CD4-positive, alpha-beta T cell treated with Interleukin-6 at 100 ng/mL for 8 hours (primary cell): Measurements from ENCODE around the gene CRADD.
A peak's percentile ranks its signal among the peaks of the same experiment; 100 is the strongest.
"Not testable (repeated sequence)": the region's sequence is repeated elsewhere in the genome, so short reads cannot be mapped to it uniquely, and the experiment has no call there.

Experiments used
- DNase-seq: peaks from one replicate; pipeline ENCODE4 v3.0.0-alpha.2; 2020; ENCODE audit warnings: mixed read lengths, low spot score

CRADD gene

DNA sequence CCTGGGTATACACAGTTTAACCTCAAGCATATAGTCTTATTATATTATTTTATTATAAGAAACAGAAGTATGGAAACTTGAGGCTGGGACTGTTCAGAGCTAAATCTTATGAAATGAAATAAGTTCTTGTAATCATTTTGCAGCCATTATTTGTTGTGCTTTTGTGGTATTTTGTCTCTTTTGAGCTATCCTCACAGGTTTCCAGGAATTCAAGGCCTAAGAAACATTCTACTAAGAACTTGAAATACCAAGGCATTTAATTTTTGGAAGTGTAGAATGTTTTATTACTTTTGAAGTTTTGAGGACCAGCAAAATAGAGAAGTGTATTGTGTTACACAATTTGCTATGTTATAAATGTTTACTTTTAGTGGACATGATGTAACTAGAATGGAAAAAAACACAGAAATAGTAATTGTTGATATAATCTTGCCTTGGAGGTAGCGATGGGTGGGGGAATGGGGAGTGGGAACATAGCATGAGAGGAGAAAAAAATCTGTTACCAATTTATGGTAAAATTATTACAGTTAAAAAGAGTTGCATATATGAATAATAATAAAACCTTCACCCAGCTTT is 81.7 kb downstream of the CRADD start:
- no peak for DNase-seq

DNA sequence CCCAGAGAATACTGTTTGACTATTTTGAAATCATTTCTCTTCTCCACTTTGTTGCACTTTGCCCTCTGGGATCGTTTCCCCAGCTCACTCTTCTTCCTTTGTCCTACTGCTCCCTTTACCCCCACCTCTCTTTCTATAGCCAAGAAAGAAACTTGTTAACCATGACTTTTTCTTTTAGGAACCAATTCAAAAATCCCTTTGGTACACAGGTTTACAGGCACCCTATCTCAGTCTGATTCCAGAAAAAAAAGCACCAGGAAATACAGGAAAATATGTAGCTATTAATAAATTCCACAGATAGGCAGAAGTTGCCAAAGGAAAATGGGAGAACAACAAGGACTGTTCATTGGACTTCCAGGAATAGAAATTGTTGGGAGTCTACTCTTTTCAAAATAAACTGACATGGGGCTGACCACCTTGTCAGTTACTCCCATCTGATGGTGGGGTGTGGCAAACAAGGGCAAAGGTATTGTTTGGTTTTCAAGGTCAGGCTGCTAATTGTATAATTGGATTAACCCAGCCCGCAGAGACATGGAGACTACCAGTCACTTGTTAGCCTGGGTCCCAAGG is 82.4 kb downstream of the CRADD start:
- no peak for DNase-seq

DNA sequence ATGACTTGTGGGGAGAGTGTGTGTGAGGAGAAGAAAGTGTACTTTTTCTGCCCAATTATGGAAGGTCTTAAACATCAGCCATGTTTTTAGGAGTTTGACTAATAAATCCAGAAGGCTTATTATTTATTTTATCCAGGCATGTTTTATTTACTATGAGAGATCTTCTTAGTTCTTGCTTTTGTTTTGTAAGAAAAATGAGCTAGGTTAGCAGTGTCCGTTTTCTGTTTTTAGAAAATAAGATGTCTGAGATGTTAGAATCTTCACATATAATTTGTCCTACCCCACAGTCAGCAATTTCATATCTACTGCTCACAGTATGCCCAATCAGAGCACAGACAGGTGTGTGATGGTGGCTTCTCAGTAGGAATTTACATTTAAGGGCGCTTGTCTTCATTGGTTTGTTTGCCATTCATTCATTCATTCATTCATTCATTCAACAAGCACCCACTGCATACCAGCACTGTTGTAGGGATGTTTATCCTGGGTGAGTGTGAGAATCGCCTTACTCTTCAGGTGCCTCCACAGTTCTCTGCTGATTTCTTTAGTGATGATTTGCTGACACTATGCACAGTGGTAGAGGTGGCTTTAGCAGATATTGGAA is 83.2 kb downstream of the CRADD start:
- DNase-seq = no peak

DNA sequence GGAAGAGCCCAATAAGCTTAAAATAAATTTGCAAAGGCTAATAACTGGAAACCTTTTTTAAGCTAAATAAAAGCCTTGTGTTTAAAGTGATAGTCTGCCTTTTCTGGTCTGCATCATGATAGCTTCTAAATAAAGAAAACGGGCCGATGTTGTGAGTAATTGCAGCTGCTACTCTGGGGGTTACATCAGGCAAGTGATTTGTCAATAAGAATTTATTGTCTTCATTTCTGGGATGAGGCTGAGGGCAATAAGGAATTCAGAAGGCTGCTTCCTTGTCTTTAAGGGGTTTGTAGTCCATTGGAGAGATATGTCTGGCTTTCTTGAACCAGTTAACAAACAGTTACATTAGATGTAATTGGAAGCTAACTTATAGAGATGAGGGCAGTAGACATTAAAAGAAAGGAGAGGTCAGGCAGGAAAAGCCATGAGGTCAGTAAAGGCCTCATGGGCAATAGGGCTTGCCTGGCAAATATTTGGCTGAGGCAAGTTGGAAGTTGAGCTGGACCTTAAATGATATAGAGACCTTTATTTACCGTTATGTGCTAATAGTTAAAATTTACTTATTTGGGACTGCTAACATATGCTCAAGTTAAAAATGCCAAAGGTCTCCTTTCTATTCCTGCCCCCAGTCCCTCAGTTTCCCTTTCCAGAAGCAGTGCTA is 85.0 kb downstream of the CRADD start:
- DNase-seq = no peak

DNA sequence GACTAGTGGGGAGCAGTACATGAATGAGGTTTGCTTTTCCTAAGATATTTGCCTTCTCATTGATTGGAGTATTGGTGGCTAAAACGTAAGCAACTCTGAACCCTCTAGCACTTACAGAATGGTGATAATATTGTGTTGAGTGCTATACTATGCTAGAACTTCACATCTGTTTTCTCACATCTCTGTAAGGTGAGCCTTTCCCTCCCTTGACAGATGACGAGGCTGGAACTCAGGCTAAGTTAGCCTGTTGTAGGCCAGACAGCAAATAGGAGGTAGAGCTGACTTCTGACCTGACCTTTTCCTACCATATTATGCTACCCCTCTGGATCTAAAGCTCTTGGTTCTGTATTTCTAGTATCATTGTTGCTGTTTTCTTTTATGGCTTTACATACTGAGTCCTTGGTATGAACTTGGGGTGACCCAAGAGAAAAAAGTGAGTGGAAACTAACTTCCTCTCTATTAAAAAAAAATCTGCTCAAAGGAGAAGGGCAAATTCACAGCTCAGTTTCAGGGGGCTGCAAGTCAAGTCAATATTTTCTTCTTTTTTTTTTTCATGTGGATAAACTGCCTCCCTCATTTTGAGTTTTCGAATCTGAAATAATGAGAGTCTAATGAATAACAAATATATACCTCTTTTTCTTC is 85.9 kb downstream of the CRADD start:
- no peak for DNase-seq

DNA sequence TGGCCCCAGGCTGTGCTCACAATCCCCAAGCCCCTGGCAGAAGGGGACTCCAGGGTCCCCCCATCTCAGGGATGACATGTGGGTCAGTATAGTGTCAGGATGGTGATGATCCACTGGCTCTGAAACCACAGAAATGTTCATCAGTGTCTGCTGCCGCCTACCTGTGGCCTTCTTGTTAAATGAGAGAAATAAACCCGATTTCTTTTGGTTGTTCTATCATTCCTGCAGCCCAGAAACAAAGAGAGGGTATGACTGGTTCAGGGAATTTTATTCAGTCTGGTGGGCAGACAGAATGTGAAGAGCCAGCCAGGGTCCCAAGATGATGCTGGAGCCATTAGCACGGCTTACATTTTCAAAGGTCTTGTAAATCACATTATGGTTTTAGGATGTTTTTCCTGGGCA is 86.6 kb downstream of the CRADD start:
- no peak for DNase-seq

DNA sequence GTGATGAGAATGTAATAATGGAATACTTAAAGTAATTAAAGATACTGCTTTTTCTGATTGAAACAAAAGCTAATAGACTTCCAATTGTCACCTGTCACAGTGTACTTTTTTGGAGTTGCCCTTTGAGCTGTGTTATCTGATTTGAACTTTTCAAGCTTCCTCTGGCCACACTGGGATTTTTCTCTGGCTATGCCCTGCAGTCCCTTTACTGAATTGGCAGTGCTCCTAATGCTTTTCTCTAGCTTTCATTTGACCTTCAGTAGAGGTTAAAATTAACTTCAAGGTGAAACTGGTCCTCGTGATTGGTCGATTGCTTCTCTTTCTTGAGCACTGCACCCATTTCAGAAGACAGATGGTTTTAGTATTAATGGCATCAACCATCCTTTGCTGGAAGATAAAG is 89.2 kb downstream of the CRADD start:
- DNase-seq = no peak

DNA sequence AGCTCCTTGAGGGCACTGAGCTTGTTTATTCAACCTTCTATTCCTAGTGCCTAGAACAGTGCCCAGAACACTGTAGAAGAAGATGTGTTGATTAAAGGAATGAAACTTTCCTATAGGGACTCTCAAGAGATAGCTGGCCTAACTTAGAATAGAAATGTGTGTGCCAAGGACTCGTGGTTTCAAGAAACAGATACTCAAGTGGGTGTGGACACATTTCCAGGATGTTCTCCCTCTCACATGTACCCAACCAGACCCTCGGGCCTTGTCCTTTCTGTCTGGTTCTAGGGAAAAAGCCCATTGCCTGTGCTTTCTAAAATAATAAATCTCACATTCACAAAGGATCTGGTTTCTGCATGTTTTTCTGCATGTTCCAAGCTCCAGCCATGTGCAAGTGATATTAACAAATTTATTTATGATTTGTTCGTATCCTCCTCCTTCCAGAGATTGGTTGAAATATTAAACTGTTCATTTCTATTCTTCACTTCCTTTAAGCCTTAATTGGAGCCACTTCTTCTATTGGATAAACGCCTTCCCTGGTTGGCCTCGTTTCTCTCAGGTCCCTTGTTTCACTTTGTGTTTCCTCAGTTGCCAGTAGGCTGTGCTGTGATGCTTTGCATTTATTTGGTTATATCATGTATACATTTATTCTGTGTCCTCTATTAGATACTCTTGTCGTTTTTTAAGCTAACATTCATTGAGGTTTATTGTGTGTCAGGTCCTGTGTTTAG is 89.8 kb downstream of the CRADD start:
- DNase-seq = peak; percentile 37

DNA sequence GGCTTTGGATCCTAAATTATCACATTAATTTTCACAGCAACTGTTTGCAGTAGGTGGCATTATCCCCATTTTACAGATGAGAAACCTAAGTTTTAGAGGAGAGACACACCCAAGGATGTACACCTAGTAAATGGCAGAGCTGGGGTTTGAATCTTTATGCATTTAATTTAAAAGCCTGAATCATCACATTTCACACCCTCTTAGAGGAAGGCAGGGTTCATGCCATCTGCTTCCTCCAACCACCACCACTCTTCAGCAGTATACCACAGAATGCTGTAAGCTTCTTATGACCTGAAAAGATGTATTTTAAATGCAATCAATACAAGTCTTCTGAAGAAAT is 90.3 kb downstream of the CRADD start:
- no peak for DNase-seq

DNA sequence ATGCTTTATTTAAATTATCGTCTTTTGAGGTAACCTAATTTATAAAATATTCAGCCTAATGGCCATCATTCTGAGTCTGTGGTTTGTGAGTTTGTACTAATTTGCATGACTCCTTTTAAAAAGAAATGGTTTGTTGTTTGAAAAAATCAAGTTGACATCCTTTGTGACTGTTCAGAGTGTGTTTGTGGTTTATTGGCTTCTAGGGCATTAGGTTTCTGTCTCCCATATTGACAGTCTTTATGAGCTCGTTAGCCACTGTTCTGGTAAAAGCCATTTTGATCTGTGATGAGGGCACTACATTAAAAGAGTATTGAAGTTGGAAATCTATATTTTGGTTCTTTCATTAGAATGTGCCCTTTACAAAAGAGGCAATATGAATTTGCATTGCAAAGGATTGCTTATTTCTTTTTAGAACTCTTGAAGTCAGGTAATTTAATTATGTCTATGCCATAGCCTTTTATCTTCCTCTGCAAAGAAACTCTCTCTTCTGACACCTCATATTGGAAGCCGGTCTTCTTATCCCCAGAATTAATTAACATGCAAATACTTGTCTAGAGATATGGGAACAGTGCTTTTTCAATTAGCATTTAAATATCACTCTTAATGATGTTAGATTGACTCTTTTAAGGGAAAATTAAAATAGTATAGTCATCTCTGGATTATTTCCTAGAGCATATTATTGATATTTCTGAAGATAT is 95.0 kb downstream of the CRADD start:
- DNase-seq = no peak

DNA sequence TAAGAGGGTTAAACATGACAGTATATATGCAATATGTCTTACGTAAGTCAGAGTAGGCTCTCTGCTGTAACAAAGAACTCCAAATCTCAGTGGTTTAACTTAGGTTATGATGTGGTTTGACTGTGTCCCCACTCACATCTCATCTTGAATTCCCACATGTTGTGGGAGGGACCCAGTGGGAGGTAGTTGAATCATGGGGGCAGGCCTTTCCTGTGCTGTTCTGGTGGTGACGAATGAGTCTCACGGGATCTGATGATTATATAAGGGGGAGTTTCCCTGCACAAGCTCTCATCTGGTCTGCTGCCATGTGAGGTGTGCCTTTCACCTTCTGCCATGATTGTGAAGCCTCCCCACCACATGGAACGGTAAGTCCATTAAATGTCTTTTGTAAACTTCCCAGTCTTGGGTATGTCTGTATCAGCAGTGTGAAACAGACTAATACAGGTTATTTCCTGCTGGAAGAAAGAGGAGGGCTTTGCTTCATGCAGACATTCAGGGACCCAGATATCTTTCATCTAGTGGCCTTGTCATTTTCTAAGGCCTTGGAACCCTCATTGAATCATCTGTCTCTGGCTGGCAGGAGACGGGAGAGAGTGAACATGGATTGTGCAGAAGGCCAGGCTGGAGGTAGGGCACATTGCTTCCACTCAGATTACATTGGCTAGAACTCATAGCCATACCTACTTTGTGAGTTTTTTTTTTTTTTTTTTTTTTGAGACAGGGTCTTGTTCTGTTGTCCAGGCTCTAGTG is 96.1 kb downstream of the CRADD start:
- no peak for DNase-seq

DNA sequence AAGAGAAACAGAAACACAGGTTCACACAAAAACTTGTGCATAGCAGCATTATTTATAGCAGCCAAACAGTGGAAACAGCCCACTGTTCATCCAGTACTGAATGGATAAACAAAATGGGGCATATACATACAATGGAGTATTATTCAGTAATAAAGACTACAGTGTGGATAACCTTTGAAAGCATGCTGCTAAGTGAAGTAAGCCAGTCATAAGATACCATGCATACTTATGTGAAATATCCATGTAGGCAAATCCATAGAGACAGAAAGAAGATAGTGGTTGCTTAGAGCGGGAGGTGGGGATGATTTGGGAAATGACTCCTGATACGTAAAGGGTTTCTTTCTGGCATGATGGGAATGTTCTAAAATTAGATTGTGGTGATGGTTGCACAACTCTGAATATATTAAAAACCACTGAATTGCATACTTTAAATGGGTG is 99.4 kb downstream of the CRADD start:
- DNase-seq = no peak

DNA sequence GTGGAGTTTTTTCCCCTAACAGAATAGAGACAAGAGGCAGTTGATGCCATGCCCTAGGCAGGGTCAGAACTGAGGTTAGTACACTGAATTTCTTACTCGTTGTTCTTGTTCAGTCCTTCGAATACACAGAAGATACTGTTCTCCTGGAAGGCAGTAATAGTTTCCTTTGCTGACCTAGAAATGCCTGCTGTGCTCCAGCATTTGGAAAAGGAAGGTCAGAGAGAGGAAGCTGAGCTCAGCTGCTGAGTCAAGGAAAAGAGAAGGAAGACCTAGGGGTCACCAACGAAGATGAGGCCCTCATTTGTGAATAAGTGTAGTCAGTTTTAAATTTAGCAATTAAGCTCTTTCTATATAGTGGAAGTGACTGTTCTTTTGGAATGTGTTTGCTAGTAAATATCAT is 100.1 kb downstream of the CRADD start:
- DNase-seq = no peak

DNA sequence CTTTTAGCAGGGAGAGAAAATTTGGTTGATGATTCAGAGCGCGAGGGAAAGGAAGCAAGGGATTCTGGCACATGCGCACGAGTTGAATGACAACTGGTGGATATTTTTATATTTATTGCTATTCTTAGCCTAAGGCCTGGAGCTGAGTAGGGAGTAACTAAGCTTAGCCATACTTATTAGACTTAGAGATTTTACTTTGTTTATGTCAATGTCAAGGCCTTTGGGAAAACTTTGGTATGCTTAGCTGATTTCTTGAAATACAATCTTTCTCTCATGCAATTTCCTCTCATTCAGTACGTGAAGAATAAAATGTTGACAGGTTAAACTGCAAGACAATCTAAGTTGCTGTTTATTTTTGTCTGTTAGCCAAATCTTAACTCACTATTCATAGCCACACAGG is 101.1 kb downstream of the CRADD start:
- DNase-seq = no peak

DNA sequence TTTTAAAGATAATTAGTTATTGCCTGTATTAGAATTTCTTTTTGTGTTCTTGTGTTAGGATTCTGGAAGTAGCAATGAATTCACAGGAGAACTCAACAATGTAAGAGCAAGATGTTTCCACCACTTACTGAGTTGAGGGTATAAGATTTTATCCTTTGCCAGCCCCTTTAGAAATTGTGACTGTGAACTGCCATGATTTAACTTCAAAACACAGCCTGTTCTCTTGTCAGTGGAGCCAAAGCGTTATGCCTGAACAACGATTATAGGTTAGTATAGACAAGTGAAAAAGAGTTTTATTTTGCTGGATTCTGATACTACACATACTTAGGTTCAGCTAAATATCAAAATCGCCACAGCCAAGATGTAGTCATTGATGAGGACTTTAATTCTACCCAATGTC is 101.6 kb downstream of the CRADD start:
- DNase-seq = no peak

DNA sequence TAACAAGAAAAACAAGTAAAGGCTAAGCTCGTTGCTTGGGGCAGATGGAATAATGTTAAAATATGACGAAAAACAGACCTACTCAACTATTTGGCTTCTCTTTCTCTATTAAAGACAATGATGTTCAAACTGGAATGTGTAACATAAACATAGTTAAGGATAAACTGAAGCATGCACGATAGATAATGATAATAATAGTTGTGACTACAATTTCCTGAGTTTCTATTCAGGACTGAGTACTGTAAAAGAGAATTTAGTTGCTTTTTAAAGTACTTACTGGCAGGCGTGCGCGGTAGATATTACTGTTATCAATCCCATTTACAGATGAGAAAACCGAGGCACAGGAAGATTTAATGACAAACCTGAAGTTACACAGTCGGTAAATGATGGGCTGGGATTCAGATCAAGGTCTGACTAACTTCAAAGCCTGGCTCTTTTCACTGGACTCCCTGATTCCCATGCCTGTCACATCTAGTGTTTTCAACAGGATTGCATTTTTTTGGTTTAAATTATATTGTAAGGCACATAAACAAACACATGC is 103.0 kb downstream of the CRADD start:
- no peak for DNase-seq

DNA sequence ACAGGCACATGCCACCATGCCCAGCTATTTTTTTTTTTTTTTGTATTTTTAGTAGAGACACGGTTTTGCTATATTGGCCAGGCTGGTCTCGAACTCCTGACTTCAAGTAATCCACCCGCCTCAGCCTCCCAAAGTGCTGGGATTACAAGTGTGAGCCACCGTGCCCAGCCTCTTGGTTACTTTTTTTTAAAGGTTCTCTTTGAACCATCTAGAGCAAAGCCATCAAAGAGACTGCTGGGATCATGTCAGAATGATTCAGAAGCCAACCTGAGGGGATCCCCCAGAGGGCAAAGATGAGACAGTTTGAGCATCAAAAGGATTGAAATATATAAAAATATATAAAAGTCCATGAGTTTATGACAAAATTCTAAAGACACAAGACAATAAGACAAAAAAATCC is 103.7 kb downstream of the CRADD start:
- DNase-seq = not testable (repeated sequence)

DNA sequence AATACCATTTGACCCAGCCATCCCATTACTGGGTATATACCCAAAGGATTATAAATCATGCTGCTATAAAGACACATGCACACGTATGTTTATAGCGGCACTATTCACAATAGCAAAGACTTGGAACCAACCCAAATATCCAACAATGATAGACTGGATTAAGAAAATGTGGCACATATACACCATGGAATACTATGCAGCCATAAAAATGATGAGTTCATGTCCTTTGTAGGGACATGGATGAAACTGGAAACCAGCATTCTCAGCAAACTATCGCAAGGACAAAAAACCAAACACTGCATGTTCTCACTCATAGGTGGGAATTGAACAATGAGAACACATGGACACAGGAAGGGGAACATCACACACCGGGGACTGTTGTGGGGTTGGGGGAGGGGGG is 104.8 kb downstream of the CRADD start:
- not testable (repeated sequence) for DNase-seq

DNA sequence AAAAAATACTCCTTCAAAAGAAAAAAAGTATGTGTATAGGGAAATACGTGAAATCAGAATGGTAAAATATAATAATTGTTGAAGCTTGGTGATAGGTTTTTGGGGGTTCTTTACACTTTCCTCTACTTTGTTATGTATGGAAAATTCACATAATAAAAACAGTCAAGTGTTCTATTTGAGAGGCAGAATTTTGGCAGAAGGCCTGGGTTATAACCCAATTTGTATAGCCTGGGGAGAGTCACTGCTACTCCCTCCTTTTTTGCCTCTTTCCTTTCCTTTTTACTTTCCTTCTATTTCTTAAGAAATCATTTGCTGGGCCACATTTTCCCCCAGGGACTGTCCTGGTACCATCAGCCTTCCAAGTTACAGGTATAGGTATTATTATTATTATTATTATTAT is 105.7 kb downstream of the CRADD start:
- no peak for DNase-seq

DNA sequence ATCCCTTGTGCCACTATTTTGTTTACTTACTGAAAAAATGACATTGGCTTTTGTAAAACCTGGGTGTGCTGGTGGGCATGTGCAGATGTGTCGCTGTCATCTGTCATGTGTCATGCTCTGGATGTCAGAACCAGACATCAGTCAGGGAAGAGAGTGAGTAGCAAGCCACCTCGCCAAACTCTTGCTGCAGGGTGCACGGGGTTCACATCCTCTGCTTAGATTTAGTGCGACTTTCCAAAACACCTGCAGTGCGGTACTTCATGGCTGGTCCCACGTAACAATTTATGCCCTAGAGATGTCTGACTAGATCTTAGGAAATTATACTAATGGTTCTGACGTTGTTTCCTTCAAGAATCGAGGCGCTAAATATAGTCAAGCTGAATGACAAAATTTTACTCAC is 106.7 kb downstream of the CRADD start:
- DNase-seq = peak; percentile 18
